NT2/D1 (cell line): ENCODE data around the gene ARL8B.

Experiments used
- YY1 ChIP-seq: IDR thresholded peaks from 2 replicates; pipeline ENCODE4 v1.6.1; 2011; ENCODE audit not compliant: insufficient read length, insufficient read depth
- ZNF274 ChIP-seq: IDR thresholded peaks from 2 replicates; pipeline ENCODE4 v1.6.1; 2011; ENCODE audit warnings: mild to moderate bottlenecking, low read depth, low read length

DNA sequence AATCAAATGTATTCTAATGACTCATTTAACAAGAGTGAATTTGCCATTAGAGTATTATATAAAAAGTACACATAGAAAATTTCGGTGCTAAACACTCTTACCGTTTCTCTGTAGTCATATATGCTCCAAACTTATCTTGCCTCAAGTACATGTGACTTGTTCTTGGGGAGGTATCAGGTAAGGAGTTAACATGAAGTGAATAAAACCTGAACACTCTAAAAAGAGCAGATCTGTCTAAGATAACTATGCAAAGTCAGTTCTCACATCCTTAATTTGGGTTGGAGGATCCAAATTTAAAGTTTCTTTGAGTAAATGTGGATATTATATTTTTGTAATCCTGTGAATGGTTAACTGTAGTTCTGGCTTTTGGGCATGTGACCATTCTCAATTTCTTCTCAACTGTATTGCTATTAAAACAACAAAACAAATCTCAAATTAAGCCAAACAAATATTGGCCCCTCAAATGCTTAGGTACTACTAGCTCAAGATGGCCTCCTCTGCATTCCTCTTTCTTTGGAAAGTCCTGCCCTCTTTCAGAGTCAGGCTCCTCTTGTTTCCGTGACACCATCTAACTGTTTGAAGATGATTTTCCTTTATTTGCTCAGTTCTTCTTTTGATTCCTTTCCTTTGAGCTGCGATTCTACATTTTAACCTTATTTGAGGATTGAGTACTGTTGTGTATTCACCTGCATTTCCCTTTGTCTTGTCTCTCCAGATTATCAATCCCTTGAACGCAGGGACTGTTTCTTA lies 69.6 kb downstream of the ARL8B start:
- TF ChIP-seq ZNF274: no peak
- no peak for TF ChIP-seq YY1
